GM04504 (cell line): ENCODE results near the gene ISLR.
"Not testable (repeated sequence)": the region's sequence is repeated elsewhere in the genome, so short reads cannot be mapped to it uniquely, and the experiment has no call there.

Source experiments
- DNase-seq: peaks from one replicate; pipeline ENCODE4 v3.0.0-alpha.2; 2012; ENCODE audit warnings: low read depth

Gene ISLR

DNA sequence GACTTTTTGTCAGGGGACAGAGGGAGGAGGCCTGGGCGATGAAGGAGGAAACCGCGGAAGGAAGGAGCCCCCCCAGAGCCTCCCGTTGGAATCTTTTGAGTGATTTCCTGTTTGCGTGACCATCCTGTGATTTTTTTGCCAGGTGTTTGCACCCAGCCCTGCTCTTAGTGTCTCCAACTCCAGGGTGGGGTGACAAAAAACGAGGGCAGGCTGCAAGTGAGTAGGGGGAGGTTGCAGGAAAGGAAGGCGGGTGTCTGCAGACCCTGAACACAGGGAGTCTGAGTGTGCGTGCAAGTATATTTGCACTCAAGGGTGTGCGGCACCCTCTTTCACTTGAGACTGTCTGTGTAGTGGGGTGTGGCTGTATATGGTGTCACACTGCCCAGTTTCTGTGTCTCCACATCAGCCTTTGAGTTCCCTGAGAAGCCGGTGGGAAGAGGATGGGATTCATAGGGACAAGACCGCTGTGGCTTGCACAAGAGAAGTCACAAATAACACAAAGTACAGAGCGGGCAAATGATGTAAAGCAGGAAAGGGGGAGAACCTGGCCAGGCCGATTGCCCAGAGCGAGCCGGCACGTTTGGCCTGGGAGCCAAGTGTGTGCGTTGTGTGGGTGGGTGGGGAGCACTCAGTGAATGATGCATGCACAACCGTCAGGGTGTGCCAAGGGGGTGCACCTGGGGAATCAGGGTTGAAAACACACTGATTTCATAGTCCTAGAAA is 36.5 kb upstream of the ISLR start:
- DNase-seq: no peak

DNA sequence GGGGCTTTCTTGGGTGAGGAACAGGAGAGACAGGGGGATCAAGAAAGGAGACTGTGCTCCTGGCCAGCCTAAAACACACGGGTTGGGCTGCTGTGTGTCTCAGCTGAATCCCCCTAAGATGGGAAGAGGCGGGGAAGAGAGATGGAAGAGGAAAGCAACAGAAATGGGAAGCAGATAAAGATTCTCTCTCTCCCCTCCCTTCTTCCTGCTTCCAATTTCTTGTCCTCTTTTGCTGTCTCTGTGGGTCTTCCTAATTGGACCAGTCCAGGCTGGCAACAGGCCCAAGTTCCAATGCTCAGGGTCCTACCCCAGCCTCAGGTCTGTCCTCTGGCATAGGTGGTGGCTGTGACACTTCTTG is 36.0 kb upstream of the ISLR start:
- DNase-seq: no peak

DNA sequence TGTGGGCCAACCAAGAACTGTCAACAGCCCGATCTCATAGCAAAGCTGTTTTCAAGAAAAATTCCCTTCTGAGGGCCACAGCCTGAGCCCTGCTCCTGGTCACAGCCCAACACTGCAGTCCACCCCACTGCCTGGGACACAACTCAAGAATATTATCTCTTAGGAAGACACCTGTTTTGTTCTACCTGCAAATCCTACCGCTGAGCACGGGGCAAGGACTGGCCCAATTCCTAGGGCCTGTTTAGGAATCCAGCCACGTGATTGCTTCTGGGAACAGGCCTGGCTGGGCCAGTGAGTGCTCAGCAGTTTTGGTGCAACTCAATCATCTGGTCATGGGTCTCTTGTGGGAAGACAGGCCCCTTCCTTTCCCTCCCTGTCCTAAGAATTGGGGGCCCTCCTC is 34.9 kb upstream of the ISLR start:
- no peak for DNase-seq

DNA sequence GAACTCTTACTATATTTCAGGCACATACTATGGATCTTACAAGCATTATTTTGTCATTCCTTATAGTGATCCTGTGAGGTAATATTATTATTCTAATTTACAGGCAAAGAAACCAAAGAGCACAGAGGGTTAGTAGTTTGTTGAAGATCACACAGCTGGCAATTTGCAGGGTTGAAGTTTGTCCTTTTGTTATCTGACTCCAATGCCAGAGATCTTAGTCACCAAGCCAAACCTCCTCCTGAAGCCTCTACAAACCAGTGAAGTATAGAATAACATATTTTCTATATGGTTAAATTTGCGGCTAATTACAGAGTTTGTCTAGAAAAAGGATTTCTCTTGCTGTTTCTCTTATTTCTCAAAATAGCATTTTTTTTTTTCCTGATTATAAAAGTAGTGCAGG is 31.9 kb upstream of the ISLR start:
- no peak for DNase-seq

- DNase-seq: no peak
These were observed 29.2 kb upstream of the ISLR start for GRCh38 chr15:74144153-74144775.

DNA sequence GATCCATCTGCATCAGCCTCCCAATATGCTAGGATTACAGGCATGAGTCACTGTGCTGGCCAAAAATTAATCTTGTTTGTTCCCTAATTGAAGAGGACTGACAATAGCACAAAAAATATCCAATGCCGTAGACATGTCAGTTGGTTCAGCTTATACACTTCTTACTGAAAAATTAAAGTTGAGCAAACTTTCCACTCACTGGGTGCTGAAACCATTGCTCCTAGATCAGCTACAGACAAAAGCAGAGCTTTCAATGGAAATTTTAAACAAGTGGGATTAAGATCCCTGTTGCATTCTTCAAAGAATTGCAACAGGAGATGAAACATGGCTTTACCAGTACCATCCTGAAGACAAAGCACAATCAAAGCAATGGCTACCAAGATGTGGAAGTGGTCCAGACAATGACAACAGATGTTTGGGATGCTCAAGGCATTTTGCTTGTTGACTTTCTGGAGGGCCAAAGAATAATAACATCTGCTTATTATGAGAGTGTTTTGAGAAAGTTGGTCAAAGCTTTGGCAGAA is 27.2 kb upstream of the ISLR start:
- DNase-seq: no peak

DNA sequence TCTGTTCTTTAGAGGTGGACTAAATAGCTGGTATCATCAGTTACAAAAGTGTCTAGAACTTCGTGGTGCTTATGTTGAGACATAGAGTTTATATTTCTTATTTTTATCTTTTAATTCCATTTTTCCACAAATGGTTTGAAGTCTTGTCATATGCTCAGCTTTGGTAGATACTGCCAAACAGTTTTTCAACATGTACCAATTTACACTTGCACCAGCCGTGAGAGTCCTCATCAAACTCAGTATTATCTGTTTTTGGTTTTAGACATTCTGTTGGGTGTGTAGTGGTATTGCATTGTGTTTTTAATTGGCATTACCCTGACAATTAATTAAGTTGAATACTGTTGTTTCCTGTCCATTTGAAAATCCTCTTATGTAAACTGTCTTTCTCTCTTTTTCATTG is 26.5 kb upstream of the ISLR start:
- DNase-seq: no peak

DNA sequence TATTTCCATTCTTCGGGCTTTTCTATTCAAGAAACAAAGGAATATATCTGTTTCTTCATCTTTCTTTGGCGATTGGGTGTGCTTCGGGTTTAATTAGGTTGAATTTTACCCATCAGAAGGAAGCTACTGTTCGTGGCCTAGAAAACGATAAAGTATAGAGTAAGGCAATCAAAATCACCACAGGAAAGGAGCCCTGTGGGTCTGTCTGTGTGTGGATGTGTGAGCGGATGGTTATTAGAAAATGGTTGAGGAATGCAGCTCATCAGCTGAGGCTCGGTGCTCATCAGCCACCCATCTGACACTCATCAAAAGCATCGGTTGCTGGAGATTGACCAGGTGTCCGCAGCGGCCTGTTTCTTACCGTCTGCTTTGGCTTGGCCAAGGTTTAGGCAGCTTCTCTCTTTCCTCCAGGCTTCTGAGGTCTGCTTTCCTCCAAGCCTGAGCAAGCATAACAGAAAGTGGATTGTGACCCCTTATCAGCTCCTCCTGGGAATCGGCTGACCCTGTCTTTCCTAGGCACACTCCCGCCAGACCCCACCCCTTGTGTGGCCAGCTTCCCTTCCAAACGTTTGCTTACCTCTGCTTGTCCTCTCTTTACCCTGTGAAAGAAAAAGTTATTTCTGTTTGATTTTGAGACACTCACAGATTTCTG is 17.6 kb upstream of the ISLR start:
- no peak for DNase-seq

- DNase-seq: no peak
These were observed 16.7 kb upstream of the ISLR start for GRCh38 chr15:74156678-74157411.

- DNase-seq: no peak
These were observed 15.4 kb upstream of the ISLR start for GRCh38 chr15:74157868-74158827.

DNA sequence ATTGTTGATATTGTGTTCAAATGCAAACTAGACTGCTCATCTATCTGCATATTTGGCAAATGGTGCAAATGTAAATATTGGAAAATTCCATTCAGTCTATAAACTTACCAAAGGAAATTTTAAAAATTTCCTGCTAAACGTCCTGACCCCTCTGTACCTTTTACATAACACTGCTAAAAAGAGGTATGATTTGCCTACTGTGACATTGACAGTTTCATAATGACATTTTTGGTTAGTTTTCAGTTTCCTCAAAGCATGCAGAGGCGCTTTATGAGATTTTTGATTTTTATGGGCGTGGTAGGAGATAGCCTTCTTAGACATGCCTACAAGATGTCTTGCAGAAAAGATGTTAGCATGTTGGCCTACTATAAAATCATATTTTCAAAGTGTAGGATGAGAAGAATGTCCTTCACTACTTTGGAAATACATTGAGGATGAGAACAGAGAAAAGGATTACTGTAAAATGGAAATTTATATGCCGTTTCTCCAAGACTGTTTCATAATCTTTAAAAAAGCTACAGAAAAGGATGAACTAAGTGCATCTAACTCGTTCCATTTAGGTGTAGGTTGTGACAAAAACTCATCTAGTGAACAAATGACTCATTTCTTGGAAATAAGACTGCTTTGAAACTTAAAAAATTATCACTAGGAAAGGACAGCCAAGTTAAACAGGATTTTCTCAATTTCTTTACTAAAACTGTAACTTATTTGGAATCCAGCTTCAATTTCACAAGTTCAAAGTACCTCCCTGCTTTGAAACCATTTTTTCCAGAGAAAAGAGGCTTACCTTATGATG is 14.5 kb upstream of the ISLR start:
- DNase-seq: no peak

DNA sequence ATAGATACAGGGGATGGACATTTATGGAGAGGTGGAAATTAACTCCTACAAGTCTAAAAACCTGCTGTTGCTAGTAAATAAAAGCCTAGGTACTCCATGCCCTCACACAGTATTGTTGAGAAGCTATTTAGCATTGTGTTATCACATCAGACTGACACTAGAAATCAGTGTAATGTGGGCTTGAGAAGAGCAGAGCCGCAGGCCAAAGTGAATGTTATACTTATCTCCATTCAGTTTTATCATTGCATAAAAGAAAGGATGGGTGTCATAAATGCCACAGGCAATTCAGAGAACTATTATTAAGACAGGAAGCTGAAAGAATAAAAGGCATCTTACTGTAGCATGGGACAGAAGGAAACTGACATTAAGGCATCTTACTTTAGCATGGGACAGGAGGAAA is 13.7 kb upstream of the ISLR start:
- DNase-seq: no peak

DNA sequence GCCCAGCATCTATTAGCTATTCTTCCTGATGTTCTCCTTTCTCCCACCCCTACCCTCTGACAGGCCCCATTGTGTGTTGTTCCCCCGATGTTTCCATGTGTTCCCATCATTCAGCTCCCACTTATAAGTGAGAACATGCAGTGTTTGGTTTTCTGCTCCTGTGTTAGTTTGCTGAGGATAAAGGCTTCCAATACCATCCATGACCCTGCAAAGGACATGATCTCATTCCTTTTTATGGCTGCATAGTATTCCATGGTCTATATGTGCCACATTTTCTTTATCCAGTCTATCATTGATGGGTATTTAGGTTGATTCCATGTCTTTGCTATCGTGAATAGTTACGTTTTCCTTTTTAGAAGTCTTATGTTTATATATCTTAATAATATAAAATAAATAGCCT is 13.1 kb upstream of the ISLR start:
- DNase-seq: not testable (repeated sequence)

DNA sequence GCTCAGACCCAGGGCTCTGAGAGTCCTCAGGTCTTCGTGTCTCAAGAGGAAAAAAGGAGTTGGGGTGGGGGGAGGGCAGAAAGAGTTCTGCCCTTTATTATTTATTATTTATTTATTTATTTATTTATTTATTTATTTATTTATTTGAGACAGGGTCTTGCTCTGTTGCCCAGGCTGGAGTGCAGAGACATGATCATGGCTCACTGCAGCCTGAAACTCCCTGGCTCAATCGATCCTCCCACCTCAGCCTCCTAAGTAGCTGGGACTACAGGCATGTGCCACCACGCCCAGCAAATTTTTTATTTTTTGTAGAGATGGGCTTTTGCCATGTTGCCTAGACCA is 11.3 kb upstream of the ISLR start:
- not testable (repeated sequence) for DNase-seq

GRCh38 chr15:74165461-74165860 is 8.0 kb upstream of the ISLR start:
- no peak for DNase-seq

DNA sequence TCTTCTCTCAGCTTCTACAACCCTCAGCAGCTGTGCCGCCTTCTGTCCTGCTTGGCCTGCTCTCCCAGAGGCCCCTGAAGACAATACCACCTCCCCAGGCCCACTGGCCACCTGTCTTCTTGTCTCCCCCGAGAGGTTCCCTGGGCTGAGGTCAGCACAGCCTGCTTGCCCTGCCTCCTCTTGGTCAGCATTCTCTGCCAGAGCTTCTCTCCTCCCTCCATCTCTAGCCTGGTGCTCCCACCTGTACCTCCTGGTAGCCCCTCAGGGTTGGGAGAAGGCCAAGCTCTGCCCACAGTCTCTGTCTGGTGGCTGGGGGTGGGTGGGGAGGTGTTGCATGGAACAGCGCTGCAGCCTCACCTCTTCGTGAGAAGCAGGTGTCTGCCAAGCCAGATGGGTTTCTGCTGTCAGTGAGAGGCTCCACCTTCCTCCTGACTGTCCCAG is 5.6 kb upstream of the ISLR start:
- DNase-seq: no peak

DNA sequence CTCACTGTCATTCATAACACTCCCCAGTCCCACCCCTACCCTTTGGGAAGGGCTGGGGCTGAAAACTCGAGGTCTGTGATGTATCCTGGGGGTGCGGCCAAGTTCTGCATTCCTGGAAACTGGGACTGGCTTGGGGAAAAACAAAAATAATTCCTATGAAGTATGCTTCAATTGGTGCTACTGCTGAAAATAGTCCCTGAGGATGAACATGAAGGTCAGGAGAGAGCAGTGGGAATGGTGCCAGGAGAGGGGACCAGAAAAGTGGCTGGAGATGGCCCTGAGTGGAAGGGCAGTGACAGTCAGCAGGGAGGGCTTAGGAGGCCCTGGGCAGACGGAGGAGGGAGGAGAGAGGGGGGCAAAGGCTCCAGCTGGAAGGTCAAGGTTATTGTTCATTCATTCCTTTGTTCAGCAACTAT is 4.8 kb upstream of the ISLR start:
- DNase-seq: no peak

GRCh38 chr15:74170071-74170844 is 3.3 kb upstream of the ISLR start:
- no peak for DNase-seq

- DNase-seq: no peak
These were observed 2.5 kb upstream of the ISLR start for GRCh38 chr15:74170875-74171578.
